Left lung (tissue), 14 donors: ENCODE data around the gene FAM43A. TPM values are rescaled to one million over a fixed set of nuclear protein-coding genes. Genes with fewer than 3 reads are reported as not detected.

Experiments used
- ATAC-seq: fragments of 200-7000 bp; cut with Tn5 transposase; one replicate; pipeline ENCODE4 v1.9.1; 2020; ENCODE audit warnings: moderate library complexity
- DNase-seq, 4 donors: peaks; one replicate each; pipeline ENCODE4 v3.0.0-alpha.2; 2013 to 2020
- H3K27ac ChIP-seq, 2 donors: fragments of 200-600 bp; sonication (generic) in 1 of 2; one replicate each; pipeline versions ENCODE4 v1.5.0 to v1.8.0; 2020 to 2021
- H3K27me3 ChIP-seq, 2 donors: fragments of 200-600 bp; sonication (generic) in 1 of 2; one replicate each; pipeline versions ENCODE4 v1.5.0 to v1.8.0; 2020 to 2021
- H3K36me3 ChIP-seq, 2 donors: fragments of 200-600 bp; sonication (generic) in 1 of 2; one replicate each; pipeline versions ENCODE4 v1.5.0 to v1.8.0; 2020 to 2021
- H3K4me1 ChIP-seq, 2 donors: fragments of 200-600 bp; one replicate each; pipeline ENCODE4 v1.8.0; 2021
- H3K4me3 ChIP-seq, 2 donors: fragments of 200-600 bp; sonication (generic) in 1 of 2; one replicate each; pipeline versions ENCODE4 v1.5.0 to v1.8.0; 2020 to 2021; ENCODE audit warnings: mild to moderate bottlenecking in 1 of 2
- H3K9me3 ChIP-seq, 2 donors: fragments of 200-600 bp; sonication (generic) in 1 of 2; one replicate each; pipeline versions ENCODE4 v1.5.0 to v1.8.0; 2020 to 2021
- intact Hi-C, 2 donors: fragments of 100-400 bp; cut with DNase I; formaldehyde crosslinking; loops; one replicate each; pipeline versions ENCODE4 v1.11.2 to v1.14.2; 2022
- long read RNA-seq, 12 donors: library from polyadenylated mRNA in 2 of 12; unstranded in 2 of 12; transcript quantifications; one replicate each; pipeline ENCODE4 v2.0.0 and lab custom pipeline, GENCODE V29; 2019 to 2026
- polyA plus RNA-seq, 6 donors: library from polyadenylated mRNA; unstranded; fragments of 120-200 nt; gene quantifications; one replicate each; pipeline ENCODE4 v1.2.1, GENCODE V29; 2013; ENCODE audit not compliant: insufficient read length in 6 of 6
- total RNA-seq, 2 donors: library from RNA; stranded (reverse); fragmentation: NEBNext Ultra II Directional; extraction: Animal tissue kit (Norgen Biotek cat#: 25700); gene quantifications; one replicate each; pipeline ENCODE4 v1.2.1, GENCODE V29; 2021
- TF ChIP-seq, protein P1 (sequence below), 2 donors: fragments of 200-600 bp; sonication (generic) in 1 of 2; IDR thresholded peaks; one replicate each; pipeline versions ENCODE4 v1.5.0 to v1.8.0; 2021; ENCODE audit warnings: antibody characterized with exemption in 2 of 2
- donor health status: DM: no; HTN: yes; CAD: no.
- donor health status: DM: no; HTN: no; CAD: no.

FAM43A gene, protein sequence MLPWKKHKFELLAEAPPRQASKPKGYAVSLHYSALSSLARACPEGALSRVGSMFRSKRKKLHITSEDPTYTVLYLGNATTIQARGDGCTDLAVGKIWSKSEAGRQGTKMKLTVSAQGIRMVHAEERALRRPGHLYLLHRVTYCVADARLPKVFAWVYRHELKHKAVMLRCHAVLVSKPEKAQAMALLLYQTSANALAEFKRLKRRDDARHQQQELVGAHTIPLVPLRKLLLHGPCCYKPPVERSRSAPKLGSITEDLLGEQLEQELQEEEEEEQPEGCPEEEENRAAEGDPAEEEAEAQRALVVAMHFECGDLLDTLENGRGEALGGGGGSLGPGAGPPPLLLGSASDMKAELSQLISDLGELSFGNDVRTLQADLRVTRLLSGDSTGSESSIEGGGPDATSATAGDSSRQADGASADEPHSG
- total RNA-seq (1 to 10 TPM; 6.4 to 8.8 TPM), polyA plus RNA-seq (10 to 100 TPM; 14.1 to 25.4 (median 19.8) TPM)
- long read RNA-seq, donor 1, transcript FAM43A-201 (1 exons, 2,494 nt): major isoform, 29 of 29 reads
- long read RNA-seq, donor 1, partial matches to known transcripts: 0 of 29 reads
- long read RNA-seq, donor 1, other reads (novel, unspliced or antisense): 0 of 29 reads
- long read RNA-seq, donor 2, transcript FAM43A-201 (1 exons, 2,494 nt): major isoform, 48 of 48 reads
- long read RNA-seq, donor 2, partial matches to known transcripts: 0 of 48 reads
- long read RNA-seq, donor 2, other reads (novel, unspliced or antisense): 0 of 48 reads
- long read RNA-seq, donor 3, transcript FAM43A-201 (1 exons, 2,494 nt): major isoform, 18 of 18 reads
- long read RNA-seq, donor 3, partial matches to known transcripts: 0 of 18 reads
- long read RNA-seq, donor 3, other reads (novel, unspliced or antisense): 0 of 18 reads
- long read RNA-seq, donor 4, partial matches to known transcripts: 0 of 4 reads
- long read RNA-seq, donor 4, other reads (novel, unspliced or antisense): 0 of 4 reads
- long read RNA-seq, donor 5, transcript FAM43A-201 (1 exons, 2,494 nt): major isoform, 33 of 33 reads
- long read RNA-seq, donor 5, partial matches to known transcripts: 0 of 33 reads
- long read RNA-seq, donor 5, other reads (novel, unspliced or antisense): 0 of 33 reads
- long read RNA-seq, donor 6, transcript FAM43A-201 (1 exons, 2,494 nt): major isoform, 24 of 24 reads
- long read RNA-seq, donor 6, partial matches to known transcripts: 0 of 24 reads
- long read RNA-seq, donor 6, other reads (novel, unspliced or antisense): 0 of 24 reads
- long read RNA-seq, donor 7, transcript FAM43A-201 (1 exons, 2,494 nt): major isoform, 8 of 8 reads
- long read RNA-seq, donor 7, partial matches to known transcripts: 0 of 8 reads
- long read RNA-seq, donor 7, other reads (novel, unspliced or antisense): 0 of 8 reads
- long read RNA-seq, donor 8, transcript FAM43A-201 (1 exons, 2,494 nt): major isoform, 23 of 23 reads
- long read RNA-seq, donor 8, partial matches to known transcripts: 0 of 23 reads
- long read RNA-seq, donor 8, other reads (novel, unspliced or antisense): 0 of 23 reads
- long read RNA-seq, donor 9: 0 reads
- long read RNA-seq, donor 10, partial matches to known transcripts: 0 of 1 reads
- long read RNA-seq, donor 10, other reads (novel, unspliced or antisense): 0 of 1 reads
- long read RNA-seq, donor 11, transcript FAM43A-201 (1 exons, 2,494 nt): major isoform, 21 of 21 reads
- long read RNA-seq, donor 11, partial matches to known transcripts: 0 of 21 reads
- long read RNA-seq, donor 11, other reads (novel, unspliced or antisense): 0 of 21 reads
- long read RNA-seq, donor 12, transcript FAM43A-201 (1 exons, 2,494 nt): major isoform, 25 of 25 reads
- long read RNA-seq, donor 12, partial matches to known transcripts: 0 of 25 reads
- long read RNA-seq, donor 12, other reads (novel, unspliced or antisense): 0 of 25 reads

- DNase-seq: peak; percentile 92 to 96 (median 94)
- intact Hi-C loops: loop anchor here in 1 of 2 donors (5.0 kb wide), 1 partner anchor 421 kb away; no protein-coding TSS in a partner anchor
- Histone ChIP-seq H3K36me3 (no peaks in the 10 kb centered on the region), H3K27me3 (peaks cover 0 to 28% of the 10 kb centered on the region in 2 donors), H3K9me3 (no peaks in the 10 kb centered on the region), H3K4me3 (peak within 1 kb of the TSS; percentile 60 to 66), H3K4me1 (peaks cover 28 to 58% of the 10 kb centered on the region in 2 donors), H3K27ac (peak within 1 kb of the TSS; percentile 76 to 84)
- peak; percentile 77 for ATAC-seq
- TF ChIP-seq, protein P1, sequence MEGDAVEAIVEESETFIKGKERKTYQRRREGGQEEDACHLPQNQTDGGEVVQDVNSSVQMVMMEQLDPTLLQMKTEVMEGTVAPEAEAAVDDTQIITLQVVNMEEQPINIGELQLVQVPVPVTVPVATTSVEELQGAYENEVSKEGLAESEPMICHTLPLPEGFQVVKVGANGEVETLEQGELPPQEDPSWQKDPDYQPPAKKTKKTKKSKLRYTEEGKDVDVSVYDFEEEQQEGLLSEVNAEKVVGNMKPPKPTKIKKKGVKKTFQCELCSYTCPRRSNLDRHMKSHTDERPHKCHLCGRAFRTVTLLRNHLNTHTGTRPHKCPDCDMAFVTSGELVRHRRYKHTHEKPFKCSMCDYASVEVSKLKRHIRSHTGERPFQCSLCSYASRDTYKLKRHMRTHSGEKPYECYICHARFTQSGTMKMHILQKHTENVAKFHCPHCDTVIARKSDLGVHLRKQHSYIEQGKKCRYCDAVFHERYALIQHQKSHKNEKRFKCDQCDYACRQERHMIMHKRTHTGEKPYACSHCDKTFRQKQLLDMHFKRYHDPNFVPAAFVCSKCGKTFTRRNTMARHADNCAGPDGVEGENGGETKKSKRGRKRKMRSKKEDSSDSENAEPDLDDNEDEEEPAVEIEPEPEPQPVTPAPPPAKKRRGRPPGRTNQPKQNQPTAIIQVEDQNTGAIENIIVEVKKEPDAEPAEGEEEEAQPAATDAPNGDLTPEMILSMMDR (IDR thresholded peaks at IDR 0.05): peak in 1 of 2 donors; percentile 6
Measured at GRCh38 chr3:194685718-194686413, at the start of gene FAM43A. Gene FAM43A, plus strand, starts transcription at chr3:194685883. Its CDS starts 944 bp downstream, at chr3:194686827.

GRCh38 chr3:194637066-194637465, 48.6 kb upstream of the FAM43A start:
- intact Hi-C loops: no loop called here
- Histone ChIP-seq H3K4me3 (no peak overlapping the region), H3K27me3 (no peaks in the 10 kb centered on the region), H3K27ac (no peak overlapping the region), H3K36me3 (peaks cover 0 to 28% of the 10 kb centered on the region in 2 donors), H3K9me3 (no peaks in the 10 kb centered on the region), H3K4me1 (peaks cover 0 to 16% of the 10 kb centered on the region in 2 donors)
- TF ChIP-seq, protein P1 (IDR thresholded peaks at IDR 0.05): no peak
- DNase-seq: no peak
- ATAC-seq: no peak

- intact Hi-C loops: no loop called here
- DNase-seq (no peak), ATAC-seq (no peak)
- peaks cover 0 to 35% of the 10 kb centered on the region in 2 donors for H3K36me3 ChIP-seq
- no peak overlapping the region for H3K4me3 ChIP-seq
- no peaks in the 10 kb centered on the region for H3K27me3 ChIP-seq
- peaks cover 0 to 9% of the 10 kb centered on the region in 2 donors for H3K4me1 ChIP-seq
- H3K9me3 ChIP-seq: no peaks in the 10 kb centered on the region
- no peak overlapping the region for H3K27ac ChIP-seq
- TF ChIP-seq, protein P1 (IDR thresholded peaks at IDR 0.05): no peak
Measured at GRCh38 chr3:194637541-194638400, 47.9 kb upstream of the FAM43A start.
